Left renal cortex interstitium (tissue), 4 donors: ENCODE data around the gene SND1. TPM values are rescaled to one million over a fixed set of nuclear protein-coding genes. Genes with fewer than 3 reads are reported as not detected.
"Not testable (repeated sequence)": the region's sequence is repeated elsewhere in the genome, so short reads cannot be mapped to it uniquely, and the experiment has no call there.

ENCODE experiments used
- DNase-seq, 4 donors: peaks; one replicate each; pipeline ENCODE4 v3.0.0-alpha.2; 2013; ENCODE audit warnings: low read depth in 4 of 4, low spot score in 2 of 4, missing footprints in 1 of 4
- polyA plus RNA-seq, 4 donors: library from polyadenylated mRNA; unstranded; fragments of 120-200 nt; gene quantifications; one replicate each; pipeline ENCODE4 v1.2.1, GENCODE V29; 2013; ENCODE audit not compliant: insufficient read length in 4 of 4

Gene SND1
- polyA plus RNA-seq, 4 donors, result 133 to 165 (median 139) TPM

GRCh38 chr7:127652333-127653248 lies 597 bp downstream of the SND1 start:
- no peak for DNase-seq

DNA sequence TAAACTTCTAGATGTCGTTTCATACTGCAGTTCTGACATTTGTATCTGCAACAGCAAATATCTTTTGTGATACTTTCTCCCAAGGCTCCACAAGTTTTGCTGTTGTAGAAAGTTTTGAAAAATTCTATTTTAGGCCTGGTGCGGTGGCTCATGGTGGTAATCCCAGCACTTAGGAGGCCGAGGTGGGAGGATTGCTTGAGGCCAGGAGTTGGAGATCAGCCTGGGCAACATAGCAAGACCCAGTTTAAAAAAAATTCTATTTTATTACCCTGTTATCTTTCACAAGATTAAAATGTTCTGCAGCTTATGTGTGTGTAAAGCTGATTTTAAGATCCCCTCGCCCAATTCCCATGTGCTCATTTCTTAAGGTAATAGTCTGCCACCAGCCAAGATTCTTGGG lies 1.4 kb downstream of the SND1 start:
- DNase-seq, result no peak

DNA sequence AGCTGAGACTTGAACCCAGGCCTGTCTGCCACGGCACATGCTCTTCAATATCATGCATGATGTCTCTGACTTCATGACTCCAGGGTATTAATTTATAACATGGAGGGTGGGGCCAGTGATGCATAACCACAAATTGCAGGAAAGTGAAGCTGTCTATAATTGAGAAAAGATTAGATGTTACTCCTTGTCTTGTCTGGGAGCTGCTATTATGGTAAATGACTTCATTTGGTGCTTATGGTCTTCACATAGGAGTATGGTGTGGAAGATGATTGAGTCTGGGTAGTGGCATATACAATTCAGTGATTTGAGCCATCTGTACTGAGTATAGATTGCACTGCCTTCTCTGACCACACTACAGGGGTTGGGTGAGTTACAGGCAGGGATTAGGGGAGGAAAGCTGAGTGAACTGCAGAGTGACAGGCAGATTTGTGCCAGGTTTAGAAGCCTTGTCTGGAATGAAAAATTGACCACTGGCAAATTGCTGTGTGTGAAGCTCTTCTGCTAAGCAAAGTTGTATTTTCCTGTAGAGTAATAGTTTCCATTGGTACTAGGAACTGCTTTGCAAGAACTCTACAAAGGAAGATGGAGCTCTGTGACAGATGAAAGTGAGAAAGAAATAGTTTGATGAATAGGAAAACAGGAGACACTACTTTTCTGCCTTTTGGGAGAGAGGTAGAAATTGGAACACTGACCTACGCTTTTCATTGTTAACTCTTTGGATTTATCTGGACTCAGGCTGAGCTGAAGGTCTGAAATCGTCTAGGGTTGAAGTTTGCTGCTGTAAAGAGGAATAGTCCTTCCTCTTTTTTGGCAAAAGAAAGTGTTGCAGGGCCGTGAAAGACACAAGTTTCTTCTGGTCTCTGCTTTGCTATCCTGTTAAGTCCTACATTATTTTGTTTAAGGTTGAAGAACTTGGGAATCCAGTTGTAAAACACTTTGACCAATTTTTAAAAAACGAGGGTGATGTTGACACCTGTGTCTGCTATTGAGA lies 2.7 kb downstream of the SND1 start:
- DNase-seq, result no peak

- DNase-seq, result no peak
Measured at GRCh38 chr7:127655720-127656119, 3.7 kb downstream of the SND1 start.

- no peak for DNase-seq
Measured at GRCh38 chr7:127657500-127657899, 5.5 kb downstream of the SND1 start.

GRCh38 chr7:127658970-127659630 lies 7.1 kb downstream of the SND1 start:
- no peak for DNase-seq

- DNase-seq, result no peak
Measured at GRCh38 chr7:127665922-127666321, 13.9 kb downstream of the SND1 start.

GRCh38 chr7:127666602-127667001 lies 14.6 kb downstream of the SND1 start:
- DNase-seq, result no peak

GRCh38 chr7:127667017-127667670 lies 15.2 kb downstream of the SND1 start:
- no peak for DNase-seq

DNA sequence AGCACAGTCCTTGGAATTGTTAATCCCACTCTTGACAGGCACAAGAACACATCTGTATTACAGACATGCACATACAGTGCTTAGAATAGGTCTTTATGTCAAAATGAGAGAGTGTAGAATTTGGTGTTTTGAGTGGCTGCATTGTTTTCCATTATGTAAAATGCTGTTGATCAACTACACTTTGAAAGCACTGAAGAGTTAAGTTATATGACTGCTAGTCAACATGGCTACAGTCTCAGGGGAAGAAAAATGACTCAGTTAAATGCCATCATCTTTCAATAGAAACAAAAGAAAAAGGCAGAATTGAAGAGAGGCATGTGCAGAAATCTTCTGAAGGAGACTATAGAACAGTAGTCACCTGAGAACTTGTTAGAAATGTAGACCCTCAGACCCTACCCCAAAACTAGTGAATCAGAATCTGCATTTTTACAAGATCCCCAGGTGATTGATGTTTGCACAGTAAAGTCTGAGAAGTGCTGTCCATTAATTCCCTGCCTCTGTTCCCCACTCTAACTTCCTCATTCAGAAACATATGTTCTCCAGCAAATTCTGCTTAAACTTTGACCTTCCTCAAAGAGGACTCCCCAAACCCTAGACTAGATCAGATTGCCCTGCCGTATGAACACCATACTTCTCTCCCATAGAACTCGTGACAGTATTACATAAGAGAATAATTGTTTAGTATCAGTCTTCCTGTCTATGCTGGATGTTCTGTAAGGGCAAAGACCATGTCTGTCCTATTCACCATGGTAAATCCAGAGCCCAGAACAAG lies 16.0 kb downstream of the SND1 start:
- no peak for DNase-seq

DNA sequence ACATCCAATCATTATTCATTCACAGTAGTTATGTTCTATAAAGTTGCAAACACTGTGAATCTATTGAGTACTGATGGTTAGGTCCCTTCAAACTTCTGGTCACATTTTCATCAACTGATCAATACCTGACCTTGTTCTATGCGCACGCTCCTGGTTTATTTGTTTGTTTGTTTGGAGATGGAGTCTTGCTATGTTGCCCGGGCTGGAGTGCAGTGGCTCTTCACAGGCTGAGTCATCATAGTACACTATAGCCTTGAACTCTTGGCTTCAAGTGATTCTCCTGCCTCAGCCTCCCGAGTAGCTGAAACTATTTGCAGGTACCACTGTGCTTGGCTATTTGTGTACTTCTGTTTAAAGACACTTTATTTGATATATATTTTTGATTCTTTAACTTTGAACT lies 19.3 kb downstream of the SND1 start:
- DNase-seq, result no peak

DNA sequence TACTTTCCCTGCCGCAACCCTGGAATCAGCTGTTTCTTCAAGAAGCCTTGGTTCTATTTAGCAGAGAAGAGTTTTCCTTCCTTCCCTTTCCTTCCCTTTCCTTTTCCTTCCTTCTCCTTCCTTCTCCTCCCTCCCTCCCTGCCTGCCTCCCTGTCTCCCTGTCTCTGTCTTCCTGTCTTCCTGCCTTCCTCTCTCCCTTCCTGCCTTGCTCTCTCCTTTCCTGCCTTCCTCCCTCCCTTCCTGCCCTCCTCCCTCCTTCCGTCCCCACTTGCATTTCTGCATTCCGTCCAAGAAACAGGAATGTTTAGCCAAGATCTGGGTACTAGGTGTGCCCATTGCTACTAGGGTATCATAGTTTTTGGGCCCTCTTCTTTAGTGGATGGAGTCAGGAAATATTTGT lies 21.9 kb downstream of the SND1 start:
- no peak for DNase-seq

DNA sequence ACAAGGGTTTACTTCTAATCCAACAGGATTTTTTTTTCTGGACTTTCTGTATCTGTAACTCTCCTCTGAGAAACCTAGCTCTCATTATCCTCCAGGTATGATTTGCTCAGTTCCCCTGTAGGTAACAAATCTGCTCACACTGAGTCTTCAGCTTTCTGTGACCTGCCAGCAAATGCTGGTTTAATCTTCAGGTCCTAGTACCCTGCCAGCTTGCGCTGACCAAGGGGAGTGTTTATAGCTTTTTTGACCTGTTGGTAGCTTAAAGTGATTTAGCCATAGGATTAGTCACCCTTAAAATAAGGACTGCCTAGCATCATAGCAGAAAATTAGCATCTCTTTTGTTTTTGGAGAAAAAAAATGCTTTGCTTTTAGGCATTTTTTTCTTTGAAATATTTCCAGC lies 22.4 kb downstream of the SND1 start:
- DNase-seq, result no peak

DNA sequence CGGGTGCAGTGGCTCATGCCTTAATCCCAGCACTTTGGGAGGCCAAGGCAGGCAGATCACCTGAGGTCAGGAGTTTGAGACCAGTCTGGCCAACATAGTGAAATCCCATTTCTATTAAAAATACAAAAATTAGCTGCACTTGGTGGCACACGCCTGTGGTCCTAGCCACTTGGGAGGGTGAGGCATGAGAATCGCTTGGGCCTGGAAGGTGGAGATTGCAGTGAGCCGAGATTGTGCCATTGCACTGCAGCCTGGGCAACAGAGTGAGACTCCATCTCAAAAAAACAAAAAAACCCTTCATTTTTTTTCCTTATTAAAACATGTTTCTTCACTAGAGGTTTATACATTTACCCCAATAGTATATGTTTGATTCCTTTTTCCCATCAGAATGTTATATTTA lies 22.9 kb downstream of the SND1 start:
- DNase-seq, result not testable (repeated sequence)

DNA sequence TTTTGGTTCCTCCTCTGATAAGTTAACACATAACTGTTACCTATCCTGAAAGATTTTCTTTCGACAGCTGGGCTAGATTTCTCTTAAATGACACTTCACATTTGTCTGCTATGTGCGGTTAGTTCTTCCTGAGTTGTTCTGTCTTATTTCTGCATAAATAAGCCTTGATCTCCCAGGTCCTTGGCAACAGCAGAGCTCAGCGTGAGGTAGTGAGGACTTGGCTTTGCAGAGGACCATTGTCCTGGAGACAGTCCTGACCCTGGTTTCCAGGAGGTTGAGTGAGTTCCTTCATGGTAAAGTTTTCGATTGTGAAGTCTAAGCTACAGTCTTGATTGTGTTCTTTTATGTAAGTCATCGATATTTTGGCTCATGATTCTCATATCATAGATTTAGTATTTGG lies 23.7 kb downstream of the SND1 start:
- no peak for DNase-seq

DNA sequence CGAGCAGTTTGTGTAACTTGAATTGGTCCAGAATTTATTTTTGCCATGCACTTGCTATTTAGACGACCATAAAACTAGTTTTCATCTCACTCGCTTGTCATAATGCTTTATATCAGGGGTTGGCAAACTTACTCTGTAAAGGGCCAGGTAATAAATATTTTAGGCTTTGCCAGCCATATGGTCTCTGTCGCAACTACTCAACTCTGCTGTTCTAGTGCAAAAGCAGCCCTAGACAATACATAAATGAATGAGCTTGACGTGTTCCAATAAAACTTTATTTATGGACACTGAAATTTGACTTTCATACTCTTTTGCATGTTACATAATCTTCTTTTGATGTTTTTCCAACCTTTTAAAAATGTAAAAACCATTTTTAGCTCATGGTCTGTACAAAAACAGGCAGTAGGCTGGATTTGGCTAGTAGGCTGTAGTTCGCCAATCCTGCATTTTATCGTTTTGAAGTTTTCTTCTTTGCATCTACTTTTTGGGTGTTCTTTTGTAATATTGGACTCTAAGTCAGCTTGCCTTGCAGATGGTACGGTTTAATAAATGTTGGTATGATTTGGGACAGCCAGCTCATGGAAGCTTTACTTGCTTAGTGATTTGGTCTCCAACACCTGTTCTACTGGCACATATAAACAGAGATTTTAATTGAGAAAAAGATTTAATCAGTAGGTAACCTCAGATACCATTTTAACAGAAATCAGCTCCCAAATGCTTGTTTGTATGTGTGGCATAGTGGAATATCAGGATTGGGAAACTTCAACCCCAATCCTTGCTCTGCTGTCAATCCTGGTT lies 25.6 kb downstream of the SND1 start:
- no peak for DNase-seq

DNA sequence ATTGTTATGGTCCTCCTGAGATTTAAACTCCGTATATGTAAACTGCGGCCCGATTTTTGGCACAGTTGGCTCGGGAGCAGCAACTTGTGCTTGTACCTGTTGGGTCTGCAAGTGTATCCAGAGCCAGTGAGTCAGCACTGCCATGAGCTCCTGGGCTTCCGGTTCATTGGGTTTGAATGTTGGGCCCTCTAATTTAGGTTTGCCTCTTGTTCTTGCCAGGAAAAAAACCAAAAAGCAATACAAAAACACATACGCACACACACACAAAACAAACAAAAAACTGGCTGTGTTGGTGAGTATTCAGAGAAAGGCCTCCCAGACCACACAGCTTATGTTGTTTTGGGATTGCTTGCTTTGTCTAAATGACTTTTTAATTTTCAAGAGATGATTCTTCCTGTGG lies 26.3 kb downstream of the SND1 start:
- DNase-seq, result no peak

GRCh38 chr7:127678947-127679346 lies 27.0 kb downstream of the SND1 start:
- no peak for DNase-seq

- no peak for DNase-seq
Measured at GRCh38 chr7:127680983-127681382, 29.0 kb downstream of the SND1 start.
